Left renal pelvis (tissue), 4 donors: ENCODE results near the gene ATP1A4. TPM values are rescaled to one million over a fixed set of nuclear protein-coding genes. Genes with fewer than 3 reads are reported as not detected.

Experiments
- DNase-seq, 4 donors: peaks; one replicate each; pipeline ENCODE4 v3.0.0-alpha.2; 2013; ENCODE audit warnings: low read depth in 4 of 4, low spot score in 3 of 4
- polyA plus RNA-seq, 4 donors: library from polyadenylated mRNA; unstranded; fragments of 120-200 nt; gene quantifications; one replicate each; pipeline ENCODE4 v1.2.1, GENCODE V29; 2013; ENCODE audit not compliant: insufficient read length in 4 of 4

ATP1A4 gene
- polyA plus RNA-seq, 4 donors: 0.12 to 1.6 (median 0.37) TPM; not detected in 1

GRCh38 chr1:160204526-160205241, 53.3 kb downstream of the ATP1A4 start:
- no peak for DNase-seq

GRCh38 chr1:160205242-160206035, 54.0 kb downstream of the ATP1A4 start, which contains the start of gene PEA15:
TSS of gene PEA15 (plus strand) at chr1:160205384. CDS start at chr1:160211545, 6,161 bp downstream.
- DNase-seq: peak in 1 of 4 donors; percentile 42

GRCh38 chr1:160206036-160206389, 54.6 kb downstream of the ATP1A4 start:
- DNase-seq: no peak

GRCh38 chr1:160206421-160207117, 55.2 kb downstream of the ATP1A4 start:
- DNase-seq: no peak

- DNase-seq: no peak
Observed at GRCh38 chr1:160207118-160207650, 55.8 kb downstream of the ATP1A4 start.

- DNase-seq: no peak
Observed at GRCh38 chr1:160207771-160208556, 56.6 kb downstream of the ATP1A4 start.

- DNase-seq: no peak
Observed at GRCh38 chr1:160208557-160209320, 57.3 kb downstream of the ATP1A4 start.

GRCh38 chr1:160209321-160210046, 58.1 kb downstream of the ATP1A4 start:
- DNase-seq: no peak

- no peak for DNase-seq
Observed at GRCh38 chr1:160210561-160210960, 59.2 kb downstream of the ATP1A4 start.

GRCh38 chr1:160211046-160211790, 59.8 kb downstream of the ATP1A4 start:
- no peak for DNase-seq

GRCh38 chr1:160214481-160215140, 63.2 kb downstream of the ATP1A4 start:
- no peak for DNase-seq

- DNase-seq: no peak
Observed at GRCh38 chr1:160216301-160216700, 64.9 kb downstream of the ATP1A4 start.

GRCh38 chr1:160217481-160218051, 66.2 kb downstream of the ATP1A4 start:
- no peak for DNase-seq

GRCh38 chr1:160219062-160219929, 67.9 kb downstream of the ATP1A4 start:
- DNase-seq: no peak

GRCh38 chr1:160220301-160220700, 68.9 kb downstream of the ATP1A4 start:
- no peak for DNase-seq

- no peak for DNase-seq
Observed at GRCh38 chr1:160221089-160221488, 69.7 kb downstream of the ATP1A4 start.
